Measurements from ENCODE around the gene ENTPD8. TPM values are rescaled to one million over a fixed set of nuclear protein-coding genes. Genes with fewer than 3 reads are reported as not detected.

The ENTPD8 gene
- total and polyA plus RNA-seq, 2 of the 4 experiments (the other 2 are of a cell fraction): 0.07 TPM; not detected in 1

DNA sequence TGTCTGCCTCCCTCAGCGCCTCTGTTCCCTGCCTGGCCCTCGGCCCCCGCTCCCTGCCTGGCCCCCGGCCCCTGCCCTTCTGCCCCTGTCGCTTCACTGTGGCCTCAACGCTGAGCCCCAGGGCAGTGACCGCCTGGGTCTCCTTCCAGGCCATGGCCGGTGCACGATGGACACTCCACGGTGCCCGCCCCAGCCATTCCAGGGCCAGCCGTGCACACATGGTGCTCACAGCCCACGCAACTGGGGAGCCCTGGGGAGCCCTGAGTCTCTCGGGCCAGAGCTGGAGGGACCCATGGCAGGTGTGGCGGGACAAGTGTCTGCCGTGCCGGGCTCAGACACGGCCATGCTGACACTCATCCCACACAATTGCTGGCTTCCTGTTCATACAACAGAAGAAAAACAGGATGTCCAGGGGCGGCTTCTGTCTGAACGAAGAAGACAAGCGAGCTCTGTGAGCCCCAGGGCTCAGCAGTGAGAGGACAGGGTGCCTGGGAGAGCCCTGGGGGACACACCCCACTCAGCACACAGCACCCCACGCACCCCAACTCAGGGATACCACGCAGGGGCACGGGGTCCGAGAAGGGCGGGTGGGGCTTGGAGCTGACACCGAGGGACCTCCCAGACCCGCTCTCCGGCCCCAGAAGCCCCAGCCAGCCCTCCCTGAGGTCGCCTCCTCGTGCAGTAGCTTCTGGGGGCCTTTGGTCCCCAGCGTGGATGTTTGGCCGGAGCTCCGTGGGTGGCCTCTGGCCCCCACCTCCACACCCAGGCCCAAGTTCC lies 53.9 kb downstream of the ENTPD8 start:
- H2BK20ac ChIP-seq (ENCODE audit: low read depth, low read length): no peak overlapping the region
- H3K27ac ChIP-seq (ENCODE audit: insufficient read depth, low read length): no peak overlapping the region
- intact Hi-C loops (cut with micrococcal nuclease) (no loop called here), in situ Hi-C loops (cut with MboI; ENCODE audit: low sequenced_read_pairs) (no loop called here), dilution Hi-C loops (cut with HindIII; ENCODE audit: low sequenced_read_pairs, unreplicated experiment) (no loop called here)
- DNase-seq: no peak
- H4K8ac ChIP-seq (ENCODE audit: low read depth in 2 of 2, low read length in 2 of 2): no peak overlapping the region
- no peak overlapping the region for H3K4me3 ChIP-seq (ENCODE audit: insufficient read depth, low read depth, low read length)
- no peak overlapping the region for H4K5ac ChIP-seq (ENCODE audit: low read depth, low read length)
- H3K9ac ChIP-seq (ENCODE audit: low read depth, low read length): no peak overlapping the region
- H2BK120ac ChIP-seq (ENCODE audit: low read depth, low read length): no peak overlapping the region
- H2BK15ac ChIP-seq (ENCODE audit: low read depth, low read length): no peak overlapping the region
- no peak for ATAC-seq (ENCODE audit: low read depth)
- WGBS, 2 experiments (ENCODE audit: extremely low coverage in 2 of 2, insufficient read length in 1 of 2): 61% methylated on average over 24 of the region's 34 CpGs; no CpG with 5 or more reads in 1 of the 2 experiments
- H2AK9ac ChIP-seq (replicated peaks; ENCODE audit: low read depth, low read length, poor library complexity): no peak overlapping the region
- BruUV-seq (replicated peaks): no TSS peak
- H4K91ac ChIP-seq (ENCODE audit: insufficient read depth, low read depth, low read length): no peak overlapping the region
- no peak overlapping the region for H3K4ac ChIP-seq (ENCODE audit: low read depth, low read length)
- peaks cover 10% of the 10 kb centered on the region; the same call in 1 of the 2 replicates for H3K4me1 ChIP-seq (ENCODE audit: control insufficient read depth, insufficient read depth, low read length)
- no peak overlapping the region for H3K23ac ChIP-seq (ENCODE audit: low read depth, low read length)
- H3K4me2 ChIP-seq (ENCODE audit: low read depth, low read length): no peak overlapping the region
- H4K20me1 ChIP-seq (ENCODE audit: insufficient read depth, low read length): peaks cover 3% of the 10 kb centered on the region; the same call in 1 of the 2 replicates
- H3K9me1 ChIP-seq (ENCODE audit: insufficient read depth, low read length): no peaks in the 10 kb centered on the region; the same call in 1 of the 2 replicates
- no peak overlapping the region for H3K56ac ChIP-seq (ENCODE audit: extremely low read depth, insufficient read depth, low read length)
- ChIA-PET POLR2A (ENCODE audit: unreplicated experiment) (no interaction called here), CTCF (no interaction called here)
- H3K36me3 ChIP-seq (ENCODE audit: control insufficient read depth, insufficient read depth, low read length): peaks cover 4% of the 10 kb centered on the region; the same call in 1 of the 2 replicates
- H2AFZ ChIP-seq (replicated peaks; ENCODE audit: low read length, poor library complexity): no peak overlapping the region
- H3K9me3 ChIP-seq (ENCODE audit: control insufficient read depth, insufficient read depth, low read length): no peaks in the 10 kb centered on the region
- no peak overlapping the region for H2BK5ac ChIP-seq (ENCODE audit: low read depth, low read length, poor library complexity, severe bottlenecking)
- TF ChIP-seq, protein P1, sequence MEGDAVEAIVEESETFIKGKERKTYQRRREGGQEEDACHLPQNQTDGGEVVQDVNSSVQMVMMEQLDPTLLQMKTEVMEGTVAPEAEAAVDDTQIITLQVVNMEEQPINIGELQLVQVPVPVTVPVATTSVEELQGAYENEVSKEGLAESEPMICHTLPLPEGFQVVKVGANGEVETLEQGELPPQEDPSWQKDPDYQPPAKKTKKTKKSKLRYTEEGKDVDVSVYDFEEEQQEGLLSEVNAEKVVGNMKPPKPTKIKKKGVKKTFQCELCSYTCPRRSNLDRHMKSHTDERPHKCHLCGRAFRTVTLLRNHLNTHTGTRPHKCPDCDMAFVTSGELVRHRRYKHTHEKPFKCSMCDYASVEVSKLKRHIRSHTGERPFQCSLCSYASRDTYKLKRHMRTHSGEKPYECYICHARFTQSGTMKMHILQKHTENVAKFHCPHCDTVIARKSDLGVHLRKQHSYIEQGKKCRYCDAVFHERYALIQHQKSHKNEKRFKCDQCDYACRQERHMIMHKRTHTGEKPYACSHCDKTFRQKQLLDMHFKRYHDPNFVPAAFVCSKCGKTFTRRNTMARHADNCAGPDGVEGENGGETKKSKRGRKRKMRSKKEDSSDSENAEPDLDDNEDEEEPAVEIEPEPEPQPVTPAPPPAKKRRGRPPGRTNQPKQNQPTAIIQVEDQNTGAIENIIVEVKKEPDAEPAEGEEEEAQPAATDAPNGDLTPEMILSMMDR (conservative IDR thresholded peaks at IDR 0.05; ENCODE audit: low read depth, low read length): no peak
- TF ChIP-seq RFX5 (IDR thresholded peaks at IDR 0.05; ENCODE audit: low read depth, low read length): no peak
- no peak for TF ChIP-seq BHLHE40 (IDR thresholded peaks at IDR 0.05; ENCODE audit: low read depth, low read length)
- TF ChIP-seq MXI1 (IDR thresholded peaks at IDR 0.05; ENCODE audit: borderline replicate concordance, low read depth, low read length): no peak
- no peak for TF ChIP-seq MAZ (IDR thresholded peaks at IDR 0.05; ENCODE audit: borderline replicate concordance, low read depth, low read length)
- no peak for TF ChIP-seq CEBPB (IDR thresholded peaks at IDR 0.05; ENCODE audit: low read depth, low read length)
- TF ChIP-seq POLR2A (IDR thresholded peaks at IDR 0.05; ENCODE audit: low read depth, low read length): no peak
- no peak for TF ChIP-seq RCOR1 (IDR thresholded peaks at IDR 0.05; ENCODE audit: insufficient replicate concordance, low read length)
- TF ChIP-seq MAFK (IDR thresholded peaks at IDR 0.05; ENCODE audit: low read depth, low read length): no peak
- TF ChIP-seq, protein P2, sequence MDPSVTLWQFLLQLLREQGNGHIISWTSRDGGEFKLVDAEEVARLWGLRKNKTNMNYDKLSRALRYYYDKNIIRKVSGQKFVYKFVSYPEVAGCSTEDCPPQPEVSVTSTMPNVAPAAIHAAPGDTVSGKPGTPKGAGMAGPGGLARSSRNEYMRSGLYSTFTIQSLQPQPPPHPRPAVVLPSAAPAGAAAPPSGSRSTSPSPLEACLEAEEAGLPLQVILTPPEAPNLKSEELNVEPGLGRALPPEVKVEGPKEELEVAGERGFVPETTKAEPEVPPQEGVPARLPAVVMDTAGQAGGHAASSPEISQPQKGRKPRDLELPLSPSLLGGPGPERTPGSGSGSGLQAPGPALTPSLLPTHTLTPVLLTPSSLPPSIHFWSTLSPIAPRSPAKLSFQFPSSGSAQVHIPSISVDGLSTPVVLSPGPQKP (IDR thresholded peaks at IDR 0.05; ENCODE audit: borderline replicate concordance, low read depth, low read length): no peak
- TF ChIP-seq FOS (IDR thresholded peaks at IDR 0.05; ENCODE audit: low read depth, low read length): no peak
- no peak for TF ChIP-seq NFE2L2 (IDR thresholded peaks at IDR 0.05; ENCODE audit: low read depth, low read length)
- H3K18ac ChIP-seq (ENCODE audit: low read depth, low read length): no peak overlapping the region
- no peak overlapping the region for H3K14ac ChIP-seq (replicated peaks; ENCODE audit: low read depth, low read length)
- H3K79me1 ChIP-seq (ENCODE audit: low read depth in 1 of 2, low read length in 2 of 2): no peaks in the 10 kb centered on the region
- H3K27me3 ChIP-seq (ENCODE audit: control insufficient read depth, insufficient read depth, low read length): no peaks in the 10 kb centered on the region
- no peak overlapping the region for H2AK5ac ChIP-seq (ENCODE audit: low read depth, low read length)

All from IMR-90 (cell line).